22Rv1 (cell line): ENCODE measurements around the gene IL2RA.

Source experiments
- CTCF ChIP-seq: fragments of 450-650 bp; IDR thresholded peaks from 2 replicates; pipeline ENCODE4 v1.5.1; 2017; ENCODE audit warnings: mild to moderate bottlenecking
- ZFX ChIP-seq: fragments of 450-650 bp; IDR thresholded peaks from 2 replicates; pipeline ENCODE4 v1.6.1; 2017; ENCODE audit warnings: antibody characterized with exemption, borderline replicate concordance

GRCh38 chr10:5970527-5970926 is 91.6 kb downstream of the IL2RA start:
- no peak for TF ChIP-seq CTCF
- no peak for TF ChIP-seq ZFX
